Endometrial microvascular endothelial cells (primary cell): ENCODE measurements around the gene PVRIG. TPM values are rescaled to one million over a fixed set of nuclear protein-coding genes. Genes with fewer than 3 reads are reported as not detected.
"Not testable (repeated sequence)": the region's sequence is repeated elsewhere in the genome, so short reads cannot be mapped to it uniquely, and the experiment has no call there.

Experiments used
- in situ Hi-C: cut with HindIII; loops from 2 replicates; pipeline ENCODE4 v1.10.0; 2017; ENCODE audit warnings: low sequenced_read_pairs, low pct_unique_long_range_greater_than_20kb; ENCODE audit errors: inconsistent ontology term
- total RNA-seq: library from RNA; depleted of rRNA; stranded (reverse); fragments of >200 nt; gene quantifications from one replicate; pipeline ENCODE4 v1.2.3, GENCODE V29; 2015; ENCODE audit errors: inconsistent ontology term

Gene PVRIG
- not detected for total RNA-seq

DNA sequence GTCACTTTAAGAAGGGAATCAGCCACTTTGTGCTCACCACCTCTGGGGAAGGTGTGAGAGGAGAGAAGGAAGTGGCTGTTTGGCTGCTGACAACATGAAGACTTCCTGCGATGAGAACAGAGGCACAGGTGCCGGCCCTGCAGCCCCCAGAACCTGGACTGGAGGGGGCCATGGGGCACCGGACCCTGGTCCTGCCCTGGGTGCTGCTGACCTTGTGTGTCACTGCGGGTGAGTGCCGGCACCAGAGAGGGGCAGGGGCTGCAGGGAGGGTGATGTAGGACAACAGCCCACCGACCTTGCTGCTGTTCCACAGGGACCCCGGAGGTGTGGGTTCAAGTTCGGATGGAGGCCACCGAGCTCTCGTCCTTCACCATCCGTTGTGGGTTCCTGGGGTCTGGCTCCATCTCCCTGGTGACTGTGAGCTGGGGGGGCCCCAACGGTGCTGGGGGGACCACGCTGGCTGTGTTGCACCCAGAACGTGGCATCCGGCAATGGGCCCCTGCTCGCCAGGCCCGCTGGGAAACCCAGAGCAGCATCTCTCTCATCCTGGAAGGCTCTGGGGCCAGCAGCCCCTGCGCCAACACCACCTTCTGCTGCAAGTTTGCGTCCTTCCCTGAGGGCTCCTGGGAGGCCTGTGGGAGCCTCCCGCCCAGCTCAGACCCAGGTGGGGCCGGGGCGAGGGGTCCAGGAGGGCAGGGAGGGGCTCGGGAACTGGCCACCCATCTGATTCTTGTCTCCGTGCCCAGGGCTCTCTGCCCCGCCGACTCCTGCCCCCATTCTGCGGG lies at the start of gene PVRIG:
Gene PVRIG, plus strand, starts transcription at position 149 of the 785 bp plus-strand sequence. Its CDS starts 22 bp downstream, at position 171.
- in situ Hi-C loops = not testable (repeated sequence)

- in situ Hi-C loops = no loop called here
These were observed 49.5 kb upstream of the PVRIG start for GRCh38 chr7:100170101-100170897.

DNA sequence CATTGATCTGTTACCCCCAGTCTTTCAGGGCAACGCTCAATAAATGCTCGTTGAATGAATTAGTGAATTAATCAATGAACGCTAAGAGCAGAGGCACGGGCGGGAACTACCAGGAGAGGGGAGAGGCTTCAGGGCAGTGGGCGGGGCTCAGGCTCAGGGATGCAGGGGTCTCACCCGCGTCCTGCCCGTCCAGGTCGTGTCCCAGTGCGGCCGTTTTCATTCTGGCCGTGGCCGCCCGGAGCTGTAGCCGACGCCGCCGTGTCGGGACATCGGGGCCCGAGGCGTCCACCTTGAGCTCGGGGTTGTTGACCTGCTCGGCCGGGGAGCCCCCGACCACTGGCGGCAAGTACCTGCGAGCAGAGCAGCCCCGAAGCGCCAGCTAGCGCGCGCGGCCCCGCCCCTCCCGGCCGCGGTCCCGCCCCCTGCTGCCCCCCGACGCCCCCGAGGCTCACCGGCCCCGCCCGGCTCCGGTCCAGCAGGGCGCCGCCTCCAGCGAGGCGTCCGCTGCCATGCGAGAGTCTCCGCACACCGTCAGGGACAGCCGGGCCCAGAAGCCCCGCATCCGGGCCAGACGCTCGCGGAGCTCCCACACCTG lies 48.6 kb upstream of the PVRIG start:
- in situ Hi-C loops = no loop called here

DNA sequence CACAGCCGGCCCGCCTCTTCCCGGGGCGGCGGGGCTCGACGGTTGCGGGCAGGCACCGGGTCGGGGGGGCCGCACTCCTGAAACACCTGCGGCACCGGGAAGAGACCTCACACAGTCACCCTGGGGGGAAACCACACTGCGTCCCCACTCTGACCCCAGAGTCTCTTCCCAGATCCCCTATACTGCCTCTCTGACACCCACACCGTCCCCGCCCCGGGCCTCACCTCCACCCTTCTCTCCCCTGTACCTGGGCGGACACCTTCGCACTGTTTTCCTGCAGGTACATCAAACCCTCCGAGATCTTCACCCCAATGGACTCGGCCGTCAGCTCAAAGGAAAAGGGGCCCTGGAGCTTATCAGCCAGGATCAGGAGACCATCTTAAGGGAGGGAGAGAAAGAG lies 47.9 kb upstream of the PVRIG start:
- in situ Hi-C loops = no loop called here

DNA sequence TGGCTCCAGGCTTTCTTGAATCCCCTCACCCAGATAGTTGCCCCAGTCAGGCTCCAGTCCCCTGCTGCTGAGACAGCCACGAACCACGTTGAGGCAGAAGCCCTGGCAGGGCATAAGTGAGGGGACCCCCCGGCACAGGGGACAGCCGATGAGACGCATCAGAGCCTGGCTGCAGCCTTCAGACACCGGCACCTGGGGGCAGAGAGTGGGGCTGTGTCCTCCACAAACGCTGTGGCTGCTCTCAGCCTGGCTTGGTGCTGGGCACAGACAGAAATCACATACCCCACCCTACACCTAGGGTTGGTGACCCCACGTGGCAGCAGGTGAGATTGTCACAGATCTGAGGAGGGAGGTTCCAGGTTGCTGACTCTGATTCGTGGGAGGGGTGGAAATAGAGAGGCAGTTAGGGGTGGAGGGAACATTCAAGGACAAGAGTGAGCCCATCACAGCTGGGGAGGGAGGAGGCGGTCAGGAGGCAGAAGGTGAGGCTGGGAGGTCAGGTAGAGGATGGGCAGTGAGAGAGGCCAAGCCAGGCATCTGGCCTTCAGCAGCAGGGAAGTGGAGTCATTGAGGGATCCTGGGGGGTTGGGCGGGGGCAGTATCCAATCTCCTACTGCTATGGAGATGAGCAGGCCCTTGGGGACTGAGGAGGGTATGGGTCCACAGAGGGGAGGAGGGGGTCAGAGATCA lies 45.8 kb upstream of the PVRIG start:
- in situ Hi-C loops = no loop called here

GRCh38 chr7:100174582-100174981 lies 45.2 kb upstream of the PVRIG start:
- in situ Hi-C loops = no loop called here

DNA sequence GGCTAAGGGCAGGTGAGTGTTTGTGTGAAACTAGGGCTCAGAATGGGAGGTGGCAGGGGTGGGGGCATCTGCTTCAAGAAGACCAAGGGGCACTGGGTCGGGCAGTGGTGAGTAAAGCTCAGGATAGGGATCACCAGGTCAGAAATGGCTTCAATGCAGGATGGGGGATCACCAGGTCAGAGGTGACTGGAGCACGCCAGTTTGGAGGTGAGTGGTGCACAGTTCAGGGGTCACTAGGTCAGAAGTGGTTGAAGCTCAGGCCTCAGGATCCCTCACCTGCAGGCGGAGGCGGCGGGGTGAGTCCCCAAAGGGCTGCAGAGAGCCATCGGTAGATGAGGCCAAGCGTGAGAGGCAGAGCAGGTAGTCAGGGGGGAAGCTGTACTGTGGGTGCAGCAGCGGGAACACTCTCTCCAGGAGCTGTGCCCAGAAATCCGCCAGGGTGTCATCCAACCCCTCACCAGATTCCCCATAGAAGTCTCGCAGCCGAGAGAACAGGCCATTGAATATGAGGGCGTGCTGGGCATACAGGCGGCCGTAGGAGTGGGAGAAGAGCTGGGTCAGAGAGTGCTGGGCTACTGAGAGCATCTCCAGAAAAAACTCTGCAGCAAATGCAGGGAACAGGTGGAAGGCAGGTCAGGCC lies 44.3 kb upstream of the PVRIG start:
- in situ Hi-C loops = no loop called here

DNA sequence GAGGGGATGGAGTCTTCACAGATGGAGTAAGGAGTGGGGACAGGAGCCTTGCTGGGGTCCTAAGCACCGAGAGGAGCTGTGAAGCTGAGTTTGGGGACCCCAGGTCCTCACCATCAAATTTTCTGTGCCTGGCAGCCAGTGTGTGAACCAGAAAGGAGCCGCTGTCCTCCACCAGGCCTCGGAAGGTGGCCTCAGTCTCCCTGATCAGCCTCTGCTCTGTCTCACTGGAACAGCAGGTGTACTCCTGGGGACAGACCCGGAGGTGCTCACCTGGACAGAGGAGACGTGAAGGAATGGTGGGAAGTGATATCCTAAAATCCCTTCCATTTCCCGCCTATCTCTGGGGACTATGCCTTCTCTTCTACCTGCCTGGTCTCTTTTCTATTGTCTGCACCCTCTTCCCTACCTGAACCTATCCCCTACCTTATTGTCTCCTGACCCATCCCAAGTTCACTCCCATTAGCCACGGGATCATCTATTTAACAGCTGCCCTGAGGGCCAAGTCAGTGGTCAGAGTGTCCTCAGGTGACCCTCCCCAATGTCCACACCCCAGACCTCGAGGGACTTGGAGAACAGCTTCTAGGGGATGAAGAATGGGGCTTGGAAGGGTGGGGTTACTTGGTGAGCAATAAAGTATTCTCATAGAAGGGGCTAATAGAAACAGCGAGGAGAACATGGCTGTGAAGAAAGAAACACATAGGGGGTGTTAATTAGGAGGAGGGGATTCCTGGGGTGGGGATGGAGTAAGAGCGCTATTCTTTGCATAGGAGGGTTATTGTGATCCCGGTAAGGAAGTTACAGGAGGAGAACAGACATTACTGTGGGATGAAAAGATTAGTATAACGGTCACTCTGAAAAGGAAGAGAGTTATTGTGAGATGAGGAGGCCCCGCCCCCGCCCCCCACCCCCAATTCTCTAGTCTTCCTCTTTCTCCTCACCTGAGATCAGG lies 43.4 kb upstream of the PVRIG start:
- in situ Hi-C loops = no loop called here

DNA sequence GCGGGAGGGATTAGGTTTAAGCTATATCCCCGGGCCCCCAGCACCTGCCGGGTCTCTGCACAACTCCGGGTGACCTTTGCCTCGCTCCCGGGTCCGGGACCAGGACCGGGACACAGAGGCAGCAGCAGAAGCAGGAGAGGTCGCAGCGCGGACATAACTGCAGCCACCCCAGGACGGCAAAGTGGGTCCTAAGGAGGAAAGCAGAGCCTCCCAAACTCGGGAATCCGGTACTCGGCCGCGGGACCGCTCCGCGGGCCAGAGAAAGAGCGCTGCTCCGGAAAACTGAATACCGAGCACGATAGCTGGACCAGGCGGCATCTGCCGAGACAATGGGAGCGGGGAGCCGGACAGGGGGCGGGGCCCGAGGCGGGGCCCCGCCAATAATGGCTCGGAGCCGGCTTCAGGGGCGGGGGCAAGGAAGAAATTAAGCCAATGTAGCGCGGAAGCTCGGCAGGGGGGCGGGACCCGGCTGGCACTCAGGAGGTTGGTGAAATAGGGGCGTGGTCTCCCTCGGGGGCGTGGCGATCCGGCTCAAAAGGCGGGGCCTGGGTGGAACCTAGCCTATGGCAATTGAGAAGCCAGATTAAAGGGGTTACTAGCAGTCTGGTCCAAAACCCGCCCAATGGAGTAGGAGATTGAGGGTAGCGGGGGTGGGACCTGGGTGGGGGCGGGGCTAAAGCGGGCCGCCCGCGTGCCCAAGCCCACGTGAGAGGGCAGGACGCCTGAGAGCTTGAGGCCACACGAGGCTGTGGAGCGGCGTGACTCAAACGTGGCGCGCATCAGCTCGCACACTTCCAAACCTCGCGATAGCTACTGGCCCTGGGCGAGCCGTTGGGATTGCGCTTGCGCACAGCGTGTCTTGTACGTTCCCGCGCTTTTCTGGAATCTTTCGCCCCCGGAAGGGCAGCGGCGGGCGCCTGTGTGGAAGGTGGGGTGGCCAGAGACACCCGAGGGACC lies 42.4 kb upstream of the PVRIG start, which contains the start of the genes GPC2 and STAG3:
Gene GPC2, minus strand, starts transcription at position 337 of the 957 bp plus-strand sequence. Its CDS starts 182 bp downstream, at position 155.
Gene STAG3, plus strand, starts transcription at position 874 of the 957 bp plus-strand sequence. CDS start 2,639 bp downstream, outside the sequence.
- in situ Hi-C loops = no loop called here

DNA sequence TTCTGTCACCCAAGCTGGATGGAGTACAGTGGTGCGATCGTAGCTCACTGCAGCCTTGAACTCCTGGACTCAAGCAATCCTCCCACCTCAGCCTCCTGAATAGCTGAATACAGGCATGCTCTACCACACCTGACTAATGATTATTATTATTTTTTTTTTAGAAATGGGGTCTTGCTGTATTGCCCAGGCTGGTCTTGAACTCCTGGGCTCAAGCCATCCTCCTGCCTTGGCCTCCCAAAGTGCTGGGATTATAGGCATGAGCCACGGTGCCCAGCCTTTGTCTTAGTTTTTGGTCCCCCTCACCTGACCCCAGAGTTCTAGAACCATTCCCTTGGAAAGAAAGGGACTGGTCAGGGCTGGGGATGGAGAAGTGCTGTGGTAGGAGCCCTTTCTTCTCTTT lies 39.7 kb upstream of the PVRIG start:
- in situ Hi-C loops = not testable (repeated sequence)

DNA sequence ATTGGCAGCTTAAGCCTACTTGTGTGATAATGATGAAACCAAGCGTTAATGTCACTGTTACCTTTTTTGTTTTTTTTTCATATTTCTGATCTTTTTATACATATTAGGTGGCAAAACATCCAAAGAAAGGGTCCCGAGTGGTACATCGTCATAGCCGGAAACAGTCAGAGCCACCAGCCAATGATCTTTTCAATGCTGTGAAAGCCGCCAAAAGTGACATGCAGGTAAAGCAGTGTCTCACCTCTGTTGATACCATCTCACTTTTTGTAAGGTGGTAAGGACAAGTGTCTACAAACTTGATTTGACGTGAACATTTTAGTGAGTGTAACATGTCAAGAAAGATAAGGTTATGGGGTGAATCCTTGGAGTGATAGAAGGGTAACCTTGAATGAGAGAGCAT lies 37.1 kb upstream of the PVRIG start:
- in situ Hi-C loops = not testable (repeated sequence)

GRCh38 chr7:100183090-100183489 lies 36.7 kb upstream of the PVRIG start:
- in situ Hi-C loops = not testable (repeated sequence)

GRCh38 chr7:100185726-100186125 lies 34.0 kb upstream of the PVRIG start:
- in situ Hi-C loops = no loop called here

- in situ Hi-C loops = no loop called here
These were observed 30.7 kb upstream of the PVRIG start for GRCh38 chr7:100189061-100189460.

- in situ Hi-C loops = no loop called here
These were observed 29.6 kb upstream of the PVRIG start for GRCh38 chr7:100190048-100190711.

DNA sequence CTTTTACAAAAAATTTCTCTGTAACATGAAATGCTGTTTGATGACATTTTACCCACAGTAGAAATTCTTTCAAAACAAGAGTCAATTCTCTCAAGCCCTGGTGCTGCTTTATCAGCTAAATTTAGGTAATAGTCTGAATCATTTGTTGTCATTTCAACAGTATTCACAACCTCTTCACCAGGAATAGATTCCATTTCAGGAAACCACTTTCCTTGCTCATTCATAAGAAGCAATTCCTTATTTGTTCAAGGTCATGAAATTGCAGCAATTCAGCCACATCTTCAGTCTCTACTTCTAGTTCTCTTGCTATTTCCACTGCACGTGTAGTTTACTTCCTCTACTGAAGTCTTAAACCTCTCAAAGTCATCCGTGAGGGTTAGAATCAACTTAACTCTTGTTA lies 28.0 kb upstream of the PVRIG start:
- in situ Hi-C loops = no loop called here
